A549 (cell line): ENCODE measurements around the gene KIF9.

Experiments
- EP300 ChIP-seq, 2 experiments: fragments of >200 bp; sonication (Bioruptor Twin); formaldehyde crosslinking; IDR thresholded peaks; 2 replicates in 1 of 2; 3 replicates in 1 of 2; pipeline ENCODE4 v1.6.1; 2016 to 2017
- FOSB ChIP-seq: fragments of 250-450 bp; sonication (Bioruptor Pico); IDR thresholded peaks from 2 replicates; pipeline ENCODE4 v1.5.0; 2020; ENCODE audit warnings: mild to moderate bottlenecking, moderate library complexity
- JUNB ChIP-seq: fragments of >200 bp; sonication (Bioruptor Twin); formaldehyde crosslinking; IDR thresholded peaks from 2 replicates; pipeline ENCODE4 v1.6.1; 2016
- KDM1A ChIP-seq: fragments of 200-600 bp; sonication (generic); IDR thresholded peaks from 2 replicates; pipeline ENCODE4 v1.6.1; 2016; ENCODE audit warnings: low read depth, mild to moderate bottlenecking
- NPAS2 ChIP-seq: fragments of 250-450 bp; sonication (Bioruptor Pico); IDR thresholded peaks from 2 replicates; pipeline ENCODE4 v1.8.0; 2022; ENCODE audit warnings: mild to moderate bottlenecking, moderate library complexity, borderline replicate concordance
- POLR2A ChIP-seq: IDR thresholded peaks from 2 replicates; pipeline ENCODE4 v1.6.1; 2012; ENCODE audit warnings: mild to moderate bottlenecking, low read length
- RAD21 ChIP-seq, 2 experiments: fragments of >200 bp in 1 of 2; sonication (Bioruptor Twin) in 1 of 2; formaldehyde crosslinking in 1 of 2; IDR thresholded peaks in 1 of 2; conservative IDR thresholded peaks in 1 of 2; 2 replicates in 1 of 2; 3 replicates in 1 of 2; pipeline ENCODE4 v1.6.1; 2012 to 2018; ENCODE audit warnings: inconsistent platforms in 1 of 2
- SMC3 ChIP-seq: fragments of >200 bp; sonication (Bioruptor Twin); formaldehyde crosslinking; IDR thresholded peaks from 3 replicates; pipeline ENCODE4 v1.6.1; 2018; ENCODE audit warnings: inconsistent platforms
- TFCP2L1 ChIP-seq: fragments of 250-450 bp; sonication (Bioruptor Pico); IDR thresholded peaks from 2 replicates; pipeline ENCODE4 v1.5.0; 2021; ENCODE audit warnings: mild to moderate bottlenecking
- TF ChIP-seq, protein P1 (sequence below): fragments of >200 bp; sonication (Bioruptor Twin); formaldehyde crosslinking; IDR thresholded peaks from 3 replicates; pipeline ENCODE4 v1.5.1; 2016
- TF ChIP-seq, protein P2 (sequence below): fragments of 200-600 bp; sonication (generic); IDR thresholded peaks from 2 replicates; pipeline ENCODE4 v1.6.1; 2016; ENCODE audit warnings: antibody characterized with exemption, mild to moderate bottlenecking, moderate library complexity
- TF ChIP-seq, protein P3 (sequence below): fragments of 450-650 bp; IDR thresholded peaks from 2 replicates; pipeline ENCODE4 v1.6.1; 2014; ENCODE audit warnings: antibody characterized with exemption

DNA sequence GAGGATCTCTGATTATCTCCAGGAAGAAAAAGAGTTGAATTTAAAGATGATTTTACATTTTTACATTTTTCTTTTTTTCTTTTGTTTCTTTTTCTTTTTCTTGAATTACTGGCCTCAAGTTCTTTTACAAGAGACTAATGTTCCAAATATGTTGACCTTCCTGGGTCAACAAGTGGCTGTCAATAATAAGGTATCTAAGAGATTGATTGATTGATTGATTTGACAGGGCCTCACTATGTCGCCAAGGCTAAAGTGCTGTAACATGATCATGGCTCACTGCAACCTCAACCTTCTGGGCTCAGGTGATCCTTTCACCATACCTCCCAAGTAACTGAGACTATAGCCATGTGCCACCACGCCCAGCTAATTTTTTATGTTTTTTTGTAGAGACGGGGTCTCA lies 44.6 kb downstream of the KIF9 start:
- TF ChIP-seq, protein P1, sequence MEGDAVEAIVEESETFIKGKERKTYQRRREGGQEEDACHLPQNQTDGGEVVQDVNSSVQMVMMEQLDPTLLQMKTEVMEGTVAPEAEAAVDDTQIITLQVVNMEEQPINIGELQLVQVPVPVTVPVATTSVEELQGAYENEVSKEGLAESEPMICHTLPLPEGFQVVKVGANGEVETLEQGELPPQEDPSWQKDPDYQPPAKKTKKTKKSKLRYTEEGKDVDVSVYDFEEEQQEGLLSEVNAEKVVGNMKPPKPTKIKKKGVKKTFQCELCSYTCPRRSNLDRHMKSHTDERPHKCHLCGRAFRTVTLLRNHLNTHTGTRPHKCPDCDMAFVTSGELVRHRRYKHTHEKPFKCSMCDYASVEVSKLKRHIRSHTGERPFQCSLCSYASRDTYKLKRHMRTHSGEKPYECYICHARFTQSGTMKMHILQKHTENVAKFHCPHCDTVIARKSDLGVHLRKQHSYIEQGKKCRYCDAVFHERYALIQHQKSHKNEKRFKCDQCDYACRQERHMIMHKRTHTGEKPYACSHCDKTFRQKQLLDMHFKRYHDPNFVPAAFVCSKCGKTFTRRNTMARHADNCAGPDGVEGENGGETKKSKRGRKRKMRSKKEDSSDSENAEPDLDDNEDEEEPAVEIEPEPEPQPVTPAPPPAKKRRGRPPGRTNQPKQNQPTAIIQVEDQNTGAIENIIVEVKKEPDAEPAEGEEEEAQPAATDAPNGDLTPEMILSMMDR = no peak
- TF ChIP-seq JUNB (no peak), EP300 (IDR thresholded peaks at IDR 0.05) (no peak), RAD21 (conservative IDR thresholded peaks at IDR 0.05 in 1 of 2, IDR thresholded peaks at IDR 0.05 in 1 of 2) (no peak), POLR2A (no peak), SMC3 (no peak), FOSB (CRISPR knock-in tag) (no peak), KDM1A (no peak), TFCP2L1 (CRISPR knock-in tag) (no peak), NPAS2 (no peak)
- TF ChIP-seq, protein P2, sequence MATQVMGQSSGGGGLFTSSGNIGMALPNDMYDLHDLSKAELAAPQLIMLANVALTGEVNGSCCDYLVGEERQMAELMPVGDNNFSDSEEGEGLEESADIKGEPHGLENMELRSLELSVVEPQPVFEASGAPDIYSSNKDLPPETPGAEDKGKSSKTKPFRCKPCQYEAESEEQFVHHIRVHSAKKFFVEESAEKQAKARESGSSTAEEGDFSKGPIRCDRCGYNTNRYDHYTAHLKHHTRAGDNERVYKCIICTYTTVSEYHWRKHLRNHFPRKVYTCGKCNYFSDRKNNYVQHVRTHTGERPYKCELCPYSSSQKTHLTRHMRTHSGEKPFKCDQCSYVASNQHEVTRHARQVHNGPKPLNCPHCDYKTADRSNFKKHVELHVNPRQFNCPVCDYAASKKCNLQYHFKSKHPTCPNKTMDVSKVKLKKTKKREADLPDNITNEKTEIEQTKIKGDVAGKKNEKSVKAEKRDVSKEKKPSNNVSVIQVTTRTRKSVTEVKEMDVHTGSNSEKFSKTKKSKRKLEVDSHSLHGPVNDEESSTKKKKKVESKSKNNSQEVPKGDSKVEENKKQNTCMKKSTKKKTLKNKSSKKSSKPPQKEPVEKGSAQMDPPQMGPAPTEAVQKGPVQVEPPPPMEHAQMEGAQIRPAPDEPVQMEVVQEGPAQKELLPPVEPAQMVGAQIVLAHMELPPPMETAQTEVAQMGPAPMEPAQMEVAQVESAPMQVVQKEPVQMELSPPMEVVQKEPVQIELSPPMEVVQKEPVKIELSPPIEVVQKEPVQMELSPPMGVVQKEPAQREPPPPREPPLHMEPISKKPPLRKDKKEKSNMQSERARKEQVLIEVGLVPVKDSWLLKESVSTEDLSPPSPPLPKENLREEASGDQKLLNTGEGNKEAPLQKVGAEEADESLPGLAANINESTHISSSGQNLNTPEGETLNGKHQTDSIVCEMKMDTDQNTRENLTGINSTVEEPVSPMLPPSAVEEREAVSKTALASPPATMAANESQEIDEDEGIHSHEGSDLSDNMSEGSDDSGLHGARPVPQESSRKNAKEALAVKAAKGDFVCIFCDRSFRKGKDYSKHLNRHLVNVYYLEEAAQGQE = no peak
- TF ChIP-seq, protein P3, sequence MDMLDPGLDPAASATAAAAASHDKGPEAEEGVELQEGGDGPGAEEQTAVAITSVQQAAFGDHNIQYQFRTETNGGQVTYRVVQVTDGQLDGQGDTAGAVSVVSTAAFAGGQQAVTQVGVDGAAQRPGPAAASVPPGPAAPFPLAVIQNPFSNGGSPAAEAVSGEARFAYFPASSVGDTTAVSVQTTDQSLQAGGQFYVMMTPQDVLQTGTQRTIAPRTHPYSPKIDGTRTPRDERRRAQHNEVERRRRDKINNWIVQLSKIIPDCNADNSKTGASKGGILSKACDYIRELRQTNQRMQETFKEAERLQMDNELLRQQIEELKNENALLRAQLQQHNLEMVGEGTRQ = no peak
